HEK293 (cell line): ENCODE data around the gene EEF1A2.

Experiments used
- BCL11B ChIP-seq: fragments of 450-650 bp; formaldehyde crosslinking; IDR thresholded peaks from 2 replicates; pipeline ENCODE4 v1.5.1; 2016; ENCODE audit warnings: low read depth, missing biosample characterization, missing genetic modification characterization
- INSM2 ChIP-seq: fragments of 450-650 bp; formaldehyde crosslinking; IDR thresholded peaks from 2 replicates; pipeline ENCODE4 v1.5.1; 2016; ENCODE audit warnings: missing biosample characterization, missing genetic modification characterization
- KLF10 ChIP-seq: fragments of 450-650 bp; IDR thresholded peaks from 2 replicates; pipeline ENCODE4 v1.5.1; 2018; ENCODE audit warnings: missing biosample characterization, mild to moderate bottlenecking, missing genetic modification characterization
- MEIS1 ChIP-seq: sonication (generic); formaldehyde crosslinking; IDR thresholded peaks from 2 replicates; pipeline ENCODE4 v1.8.1; 2022; ENCODE audit warnings: missing genetic modification reagents, mild to moderate bottlenecking, borderline replicate concordance
- MYNN ChIP-seq: fragments of 450-650 bp; formaldehyde crosslinking; IDR thresholded peaks from 2 replicates; pipeline ENCODE4 v1.5.1; 2016; ENCODE audit warnings: missing biosample characterization, missing genetic modification characterization, borderline replicate concordance
- WT1 ChIP-seq: fragments of 450-650 bp; formaldehyde crosslinking; IDR thresholded peaks from 2 replicates; pipeline ENCODE4 v1.5.1; 2016; ENCODE audit warnings: missing biosample characterization, missing genetic modification characterization
- ZBTB21 ChIP-seq: fragments of 450-650 bp; formaldehyde crosslinking; IDR thresholded peaks from 2 replicates; pipeline ENCODE4 v1.5.1; 2017; ENCODE audit warnings: missing biosample characterization, missing genetic modification characterization
- ZNF132 ChIP-seq: fragments of 450-650 bp; formaldehyde crosslinking; IDR thresholded peaks from 2 replicates; pipeline ENCODE4 v1.5.1; 2017; ENCODE audit warnings: missing biosample characterization, missing genetic modification characterization, borderline replicate concordance
- ZNF138 ChIP-seq: fragments of 450-650 bp; formaldehyde crosslinking; IDR thresholded peaks from 2 replicates; pipeline ENCODE4 v1.5.1; 2016; ENCODE audit warnings: missing biosample characterization, missing genetic modification characterization, borderline replicate concordance
- ZNF398 ChIP-seq: fragments of 450-650 bp; formaldehyde crosslinking; IDR thresholded peaks from 2 replicates; pipeline ENCODE4 v1.5.1; 2017; ENCODE audit warnings: missing biosample characterization, missing genetic modification characterization
- ZNF404 ChIP-seq: fragments of 450-650 bp; formaldehyde crosslinking; IDR thresholded peaks from 2 replicates; pipeline ENCODE4 v1.5.1; 2017; ENCODE audit warnings: missing biosample characterization, missing genetic modification characterization
- ZNF473 ChIP-seq: fragments of 450-650 bp; formaldehyde crosslinking; IDR thresholded peaks from 2 replicates; pipeline ENCODE4 v1.5.1; 2017; ENCODE audit warnings: missing biosample characterization, missing genetic modification characterization
- ZNF518A ChIP-seq: fragments of 450-650 bp; formaldehyde crosslinking; conservative IDR thresholded peaks from 2 replicates; pipeline ENCODE4 v1.5.1; 2016; ENCODE audit warnings: low read depth, missing biosample characterization, missing genetic modification characterization
- ZNF549 ChIP-seq: fragments of 450-650 bp; IDR thresholded peaks from 2 replicates; pipeline ENCODE4 v1.5.1; 2018; ENCODE audit warnings: missing biosample characterization, missing genetic modification characterization, mild to moderate bottlenecking, inconsistent platforms, moderate library complexity
- ZNF596 ChIP-seq: fragments of 450-650 bp; IDR thresholded peaks from 2 replicates; pipeline ENCODE4 v1.5.0; 2018; ENCODE audit warnings: missing biosample characterization, mild to moderate bottlenecking, missing genetic modification characterization, moderate library complexity
- ZNF776 ChIP-seq: fragments of 450-650 bp; formaldehyde crosslinking; IDR thresholded peaks from 2 replicates; pipeline ENCODE4 v1.5.0; 2017; ENCODE audit warnings: missing biosample characterization, missing genetic modification characterization, borderline replicate concordance
- ZNF837 ChIP-seq: fragments of 450-650 bp; formaldehyde crosslinking; IDR thresholded peaks from 2 replicates; pipeline ENCODE4 v1.5.1; 2016; ENCODE audit warnings: missing biosample characterization, missing genetic modification characterization
- ZXDB ChIP-seq: fragments of 450-650 bp; formaldehyde crosslinking; IDR thresholded peaks from 2 replicates; pipeline ENCODE4 v1.5.1; 2016; ENCODE audit warnings: missing biosample characterization, missing genetic modification characterization
- TF ChIP-seq, protein P1 (sequence below): fragments of 450-650 bp; formaldehyde crosslinking; IDR thresholded peaks from 2 replicates; pipeline ENCODE4 v1.5.1; 2016; ENCODE audit warnings: missing biosample characterization, missing genetic modification characterization, borderline replicate concordance
- TF ChIP-seq, protein P2 (sequence below): fragments of 450-650 bp; formaldehyde crosslinking; IDR thresholded peaks from 2 replicates; pipeline ENCODE4 v1.5.1; 2016; ENCODE audit warnings: missing biosample characterization, missing genetic modification characterization
- TF ChIP-seq, protein P3 (sequence below): fragments of 450-650 bp; formaldehyde crosslinking; IDR thresholded peaks from 2 replicates; pipeline ENCODE4 v1.5.1; 2016; ENCODE audit warnings: missing biosample characterization, missing genetic modification characterization, low read depth
- TF ChIP-seq, protein P4 (sequence below): fragments of 450-650 bp; formaldehyde crosslinking; IDR thresholded peaks from 2 replicates; pipeline ENCODE4 v1.5.1; 2016; ENCODE audit warnings: missing biosample characterization, missing genetic modification characterization

The EEF1A2 gene

GRCh38 chr20:63519668-63520503 lies 21.0 kb upstream of the EEF1A2 start (continued):
- TF ChIP-seq INSM2 (tag by site-specific recombination) (no peak), ZNF837 (no peak), ZNF776 (no peak), ZNF398 (tag by site-specific recombination) (peak; percentile 87), ZNF473 (tag by site-specific recombination) (no peak), KLF10 (tag by site-specific recombination) (no peak), MEIS1 (no peak), ZNF132 (tag by site-specific recombination) (no peak), ZNF549 (tag by site-specific recombination) (no peak), BCL11B (tag by site-specific recombination) (no peak), WT1 (tag by site-specific recombination) (peak; percentile 80), ZXDB (tag by site-specific recombination) (peak; percentile 52), ZBTB21 (tag by site-specific recombination) (no peak), ZNF404 (no peak), ZNF596 (tag by site-specific recombination) (no peak), ZNF138 (no peak), MYNN (no peak), ZNF518A (tag by site-specific recombination) (no peak)
- TF ChIP-seq, protein P1, sequence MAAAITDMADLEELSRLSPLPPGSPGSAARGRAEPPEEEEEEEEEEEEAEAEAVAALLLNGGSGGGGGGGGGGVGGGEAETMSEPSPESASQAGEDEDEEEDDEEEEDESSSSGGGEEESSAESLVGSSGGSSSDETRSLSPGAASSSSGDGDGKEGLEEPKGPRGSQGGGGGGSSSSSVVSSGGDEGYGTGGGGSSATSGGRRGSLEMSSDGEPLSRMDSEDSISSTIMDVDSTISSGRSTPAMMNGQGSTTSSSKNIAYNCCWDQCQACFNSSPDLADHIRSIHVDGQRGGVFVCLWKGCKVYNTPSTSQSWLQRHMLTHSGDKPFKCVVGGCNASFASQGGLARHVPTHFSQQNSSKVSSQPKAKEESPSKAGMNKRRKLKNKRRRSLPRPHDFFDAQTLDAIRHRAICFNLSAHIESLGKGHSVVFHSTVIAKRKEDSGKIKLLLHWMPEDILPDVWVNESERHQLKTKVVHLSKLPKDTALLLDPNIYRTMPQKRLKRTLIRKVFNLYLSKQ = no peak
- TF ChIP-seq, protein P2, sequence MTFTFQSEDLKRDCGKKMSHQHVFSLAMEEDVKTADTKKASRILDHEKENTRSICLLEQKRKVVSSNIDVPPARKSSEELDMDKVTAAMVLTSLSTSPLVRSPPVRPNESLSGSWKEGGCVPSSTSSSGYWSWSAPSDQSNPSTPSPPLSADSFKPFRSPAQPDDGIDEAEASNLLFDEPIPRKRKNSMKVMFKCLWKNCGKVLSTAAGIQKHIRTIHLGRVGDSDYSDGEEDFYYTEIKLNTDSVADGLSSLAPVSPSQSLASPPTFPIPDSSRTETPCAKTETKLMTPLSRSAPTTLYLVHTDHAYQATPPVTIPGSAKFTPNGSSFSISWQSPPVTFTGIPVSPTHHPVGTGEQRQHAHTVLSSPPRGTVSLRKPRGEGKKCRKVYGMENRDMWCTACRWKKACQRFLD (tag by site-specific recombination) = no peak
- TF ChIP-seq, protein P3, sequence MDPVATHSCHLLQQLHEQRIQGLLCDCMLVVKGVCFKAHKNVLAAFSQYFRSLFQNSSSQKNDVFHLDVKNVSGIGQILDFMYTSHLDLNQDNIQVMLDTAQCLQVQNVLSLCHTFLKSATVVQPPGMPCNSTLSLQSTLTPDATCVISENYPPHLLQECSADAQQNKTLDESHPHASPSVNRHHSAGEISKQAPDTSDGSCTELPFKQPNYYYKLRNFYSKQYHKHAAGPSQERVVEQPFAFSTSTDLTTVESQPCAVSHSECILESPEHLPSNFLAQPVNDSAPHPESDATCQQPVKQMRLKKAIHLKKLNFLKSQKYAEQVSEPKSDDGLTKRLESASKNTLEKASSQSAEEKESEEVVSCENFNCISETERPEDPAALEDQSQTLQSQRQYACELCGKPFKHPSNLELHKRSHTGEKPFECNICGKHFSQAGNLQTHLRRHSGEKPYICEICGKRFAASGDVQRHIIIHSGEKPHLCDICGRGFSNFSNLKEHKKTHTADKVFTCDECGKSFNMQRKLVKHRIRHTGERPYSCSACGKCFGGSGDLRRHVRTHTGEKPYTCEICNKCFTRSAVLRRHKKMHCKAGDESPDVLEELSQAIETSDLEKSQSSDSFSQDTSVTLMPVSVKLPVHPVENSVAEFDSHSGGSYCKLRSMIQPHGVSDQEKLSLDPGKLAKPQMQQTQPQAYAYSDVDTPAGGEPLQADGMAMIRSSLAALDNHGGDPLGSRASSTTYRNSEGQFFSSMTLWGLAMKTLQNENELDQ (tag by site-specific recombination) = no peak
- TF ChIP-seq, protein P4, sequence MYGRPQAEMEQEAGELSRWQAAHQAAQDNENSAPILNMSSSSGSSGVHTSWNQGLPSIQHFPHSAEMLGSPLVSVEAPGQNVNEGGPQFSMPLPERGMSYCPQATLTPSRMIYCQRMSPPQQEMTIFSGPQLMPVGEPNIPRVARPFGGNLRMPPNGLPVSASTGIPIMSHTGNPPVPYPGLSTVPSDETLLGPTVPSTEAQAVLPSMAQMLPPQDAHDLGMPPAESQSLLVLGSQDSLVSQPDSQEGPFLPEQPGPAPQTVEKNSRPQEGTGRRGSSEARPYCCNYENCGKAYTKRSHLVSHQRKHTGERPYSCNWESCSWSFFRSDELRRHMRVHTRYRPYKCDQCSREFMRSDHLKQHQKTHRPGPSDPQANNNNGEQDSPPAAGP (tag by site-specific recombination) = peak; percentile 60; the same call in 1 of the 2 replicates
